Testis (tissue), 2 donors: ENCODE results near the gene TMIGD2.

Experiments used
- POLR2A ChIP-seq: fragments of 450-650 bp; IDR thresholded peaks from one replicate; pipeline ENCODE4 v1.6.1; 2017; ENCODE audit warnings: antibody characterized with exemption, mild to moderate bottlenecking, moderate library complexity
- TF ChIP-seq, protein P1 (sequence below), 3 experiments: fragments of 450-650 bp in 2 of 3; fragments of 200-600 bp in 1 of 3; sonication (generic) in 1 of 3; IDR thresholded peaks; one replicate each; pipeline ENCODE4 v1.5.1; 2016 to 2019; ENCODE audit warnings: antibody characterized with exemption in 3 of 3, mild to moderate bottlenecking in 2 of 3, moderate library complexity in 1 of 3

DNA sequence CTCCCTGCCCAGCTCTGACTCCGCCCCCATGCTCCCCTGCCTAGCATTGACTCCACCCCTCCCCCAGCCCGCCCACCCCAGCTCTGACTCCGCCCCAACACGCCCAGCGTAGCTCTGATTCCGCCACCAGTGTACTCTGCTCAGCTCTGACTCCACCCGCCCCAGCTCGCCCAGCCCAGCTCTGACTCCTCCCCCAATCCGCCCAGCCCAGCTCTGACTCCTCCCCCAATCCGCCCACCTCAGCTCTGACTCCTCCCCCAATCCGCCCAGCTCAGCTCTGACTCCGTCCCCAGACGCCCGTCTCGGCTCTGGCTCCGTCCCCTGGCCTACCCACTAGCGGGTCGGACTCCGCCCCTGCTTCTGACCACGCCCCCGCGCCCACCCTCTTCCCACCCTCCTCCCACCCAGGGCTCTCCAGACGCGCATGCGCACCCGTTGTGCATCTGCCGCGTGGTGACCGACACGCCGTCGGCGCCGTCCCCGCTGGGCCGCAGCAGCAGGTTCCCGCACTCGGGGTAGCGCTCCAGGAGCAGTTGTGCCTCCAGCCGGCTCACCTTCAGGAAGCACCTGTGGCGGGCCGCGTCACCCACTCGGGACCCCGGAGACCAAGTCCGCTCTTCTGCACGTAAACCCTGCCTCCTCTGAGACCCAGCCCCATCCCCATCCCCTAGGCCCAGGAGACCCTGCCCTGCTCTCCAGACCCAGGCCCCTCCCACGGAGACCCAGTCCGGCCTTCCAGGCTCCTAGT is 26.2 kb upstream of the TMIGD2 start:
- TF ChIP-seq, protein P1, sequence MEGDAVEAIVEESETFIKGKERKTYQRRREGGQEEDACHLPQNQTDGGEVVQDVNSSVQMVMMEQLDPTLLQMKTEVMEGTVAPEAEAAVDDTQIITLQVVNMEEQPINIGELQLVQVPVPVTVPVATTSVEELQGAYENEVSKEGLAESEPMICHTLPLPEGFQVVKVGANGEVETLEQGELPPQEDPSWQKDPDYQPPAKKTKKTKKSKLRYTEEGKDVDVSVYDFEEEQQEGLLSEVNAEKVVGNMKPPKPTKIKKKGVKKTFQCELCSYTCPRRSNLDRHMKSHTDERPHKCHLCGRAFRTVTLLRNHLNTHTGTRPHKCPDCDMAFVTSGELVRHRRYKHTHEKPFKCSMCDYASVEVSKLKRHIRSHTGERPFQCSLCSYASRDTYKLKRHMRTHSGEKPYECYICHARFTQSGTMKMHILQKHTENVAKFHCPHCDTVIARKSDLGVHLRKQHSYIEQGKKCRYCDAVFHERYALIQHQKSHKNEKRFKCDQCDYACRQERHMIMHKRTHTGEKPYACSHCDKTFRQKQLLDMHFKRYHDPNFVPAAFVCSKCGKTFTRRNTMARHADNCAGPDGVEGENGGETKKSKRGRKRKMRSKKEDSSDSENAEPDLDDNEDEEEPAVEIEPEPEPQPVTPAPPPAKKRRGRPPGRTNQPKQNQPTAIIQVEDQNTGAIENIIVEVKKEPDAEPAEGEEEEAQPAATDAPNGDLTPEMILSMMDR (IDR thresholded peaks at IDR 0.05), result no peak
- no peak for TF ChIP-seq POLR2A
